OCI-LY7 (cell line): Measurements from ENCODE around the gene SLC16A10. TPM values are rescaled to one million over a fixed set of nuclear protein-coding genes. Genes with fewer than 3 reads are reported as not detected.

Experiments
- BruUV-seq: library from RNA; stranded (reverse); fragments of 400-500 nt; replicated peaks from 2 replicates; lab custom pipeline; 2021; lab: Mats Ljungman, UMichigan
- CTCF ChIA-PET: fragments of 300-600 bp; sonication (Branson Sonifier 250); formaldehyde crosslinking; loops from one replicate; lab custom pipeline; 2022; ENCODE audit warnings: antibody characterized with exemption; ENCODE audit not compliant: unreplicated experiment; lab: Charles Lee
- POLR2A ChIA-PET: fragments of 300-600 bp; sonication (Branson Sonifier 250); formaldehyde crosslinking; loops from one replicate; lab custom pipeline; 2022; ENCODE audit warnings: antibody characterized with exemption; lab: Charles Lee
- DNase-seq: peaks from one replicate; pipeline ENCODE4 v3.0.0-alpha.2; 2015; ENCODE audit warnings: low spot score
- H2AFZ ChIP-seq: fragments of 200-600 bp; sonication (generic), shearing (Covaris generic); 2 replicates; pipeline ENCODE4 v1.6.1; 2014; ENCODE audit warnings: mild to moderate bottlenecking, antibody characterized with exemption, low read length, moderate library complexity
- H3K27ac ChIP-seq: fragments of 200-600 bp; sonication (generic); 2 replicates; pipeline ENCODE4 v1.5.1; 2014; ENCODE audit warnings: mixed run types, low read depth, mild to moderate bottlenecking, moderate library complexity, low read length, inconsistent platforms; ENCODE audit not compliant: poor library complexity, severe bottlenecking
- H3K36me3 ChIP-seq: fragments of 200-600 bp; sonication (generic); 2 replicates; pipeline ENCODE4 v1.6.1; 2014; ENCODE audit warnings: mild to moderate bottlenecking, antibody characterized with exemption, low read length, moderate library complexity, mixed read lengths; ENCODE audit not compliant: insufficient read depth
- H3K4me1 ChIP-seq: fragments of 200-600 bp; sonication (generic); 2 replicates; pipeline ENCODE4 v1.5.1; 2014; ENCODE audit warnings: mild to moderate bottlenecking, low read length; ENCODE audit not compliant: insufficient read depth, poor library complexity, severe bottlenecking
- H3K4me2 ChIP-seq: fragments of 200-600 bp; sonication (generic); 2 replicates; pipeline ENCODE4 v1.6.1; 2014; ENCODE audit warnings: mild to moderate bottlenecking, low read length
- H3K4me3 ChIP-seq: fragments of 200-600 bp; sonication (generic); 2 replicates; pipeline ENCODE4 v1.5.1; 2014; ENCODE audit warnings: mild to moderate bottlenecking, low read depth, low read length; ENCODE audit not compliant: poor library complexity, severe bottlenecking
- H3K79me2 ChIP-seq: fragments of 200-600 bp; sonication (generic); 2 replicates; pipeline ENCODE4 v1.6.1; 2016; ENCODE audit warnings: low read depth, mild to moderate bottlenecking, low read length, moderate library complexity, mixed read lengths; ENCODE audit not compliant: insufficient read depth
- H3K9me2 ChIP-seq: fragments of 200-600 bp; sonication (generic); 2 replicates; pipeline ENCODE4 v1.6.1; 2016; ENCODE audit warnings: mild to moderate bottlenecking, low read length, mixed read lengths; ENCODE audit not compliant: insufficient read depth
- H3K9me3 ChIP-seq: fragments of 200-600 bp; sonication (generic); 2 replicates; pipeline ENCODE4 v1.6.1; 2014; ENCODE audit warnings: mild to moderate bottlenecking, mixed run types, low read length, mixed read lengths
- H4K20me1 ChIP-seq: fragments of 200-600 bp; sonication (generic); 2 replicates; pipeline ENCODE4 v1.6.1; 2014; ENCODE audit warnings: mild to moderate bottlenecking, antibody characterized with exemption, low read length, moderate library complexity, mixed read lengths; ENCODE audit not compliant: insufficient read depth
- CTCF ChIP-seq: fragments of 200-600 bp; sonication (generic); conservative IDR thresholded peaks from 2 replicates; pipeline ENCODE4 v1.5.1; 2014; ENCODE audit warnings: mild to moderate bottlenecking, antibody characterized with exemption, low read length, moderate library complexity, mixed read lengths
- EZH2phosphoT487 ChIP-seq: fragments of 200-600 bp; sonication (generic); IDR thresholded peaks from 2 replicates; pipeline ENCODE4 v1.6.1; 2018; ENCODE audit warnings: low read depth, borderline replicate concordance, mild to moderate bottlenecking, mixed run types, antibody characterized with exemption, low read length, moderate library complexity, mixed read lengths
- intact Hi-C: fragments of 100-400 bp; cut with micrococcal nuclease; formaldehyde crosslinking; loops from one replicate; pipeline ENCODE4 v1.10.0; 2022; ENCODE audit not compliant: unreplicated experiment
- total RNA-seq, 2 experiments: library from RNA; depleted of rRNA in 1 of 2; stranded (reverse); fragments of >200 nt in 1 of 2; shearing (Covaris generic) in 1 of 2; gene quantifications; 2 replicates each; pipeline ENCODE4 v1.2.3, GENCODE V29; 2014 to 2022

Gene SLC16A10
- total RNA-seq, 2 experiments from 2014 or later, result not detected

- ChIA-PET CTCF (no interaction called here), POLR2A (interaction anchor here (0.6 to 1.7 kb wide), 3 partner anchors 8 to 55 kb away, joined by 3 to 5 read pairs (median 3); a partner anchor contains a TSS)
- Histone ChIP-seq H3K27ac (no peak overlapping the region), H3K36me3 (no peaks in the 10 kb centered on the region), H4K20me1 (no peaks in the 10 kb centered on the region), H3K4me2 (no peak overlapping the region), H3K4me1 (no peaks in the 10 kb centered on the region), H3K4me3 (no peak overlapping the region), H3K79me2 (no peaks in the 10 kb centered on the region), H3K9me2 (no peaks in the 10 kb centered on the region), H2AFZ (no peak overlapping the region), H3K9me3 (no peaks in the 10 kb centered on the region)
- intact Hi-C loops, result no loop called here
- no TSS peak for BruUV-seq
- no peak for DNase-seq
- TF ChIP-seq EZH2phosphoT487 (no peak), CTCF (no peak)
Observed at GRCh38 chr6:111250791-111251354, 163.6 kb downstream of the SLC16A10 start.

GRCh38 chr6:111252726-111253125, 165.4 kb downstream of the SLC16A10 start:
- intact Hi-C loops, result no loop called here
- Histone ChIP-seq H4K20me1 (no peaks in the 10 kb centered on the region), H3K79me2 (no peaks in the 10 kb centered on the region), H3K4me2 (no peak overlapping the region), H3K36me3 (no peaks in the 10 kb centered on the region), H3K9me3 (no peaks in the 10 kb centered on the region), H3K4me3 (no peak overlapping the region), H3K9me2 (no peaks in the 10 kb centered on the region), H3K4me1 (no peaks in the 10 kb centered on the region), H2AFZ (no peak overlapping the region), H3K27ac (no peak overlapping the region)
- CTCF ChIA-PET, result no interaction called here
- BruUV-seq, result no TSS peak
- POLR2A ChIA-PET, result no interaction called here
- TF ChIP-seq EZH2phosphoT487 (no peak), CTCF (no peak)
- DNase-seq, result no peak

GRCh38 chr6:111254004-111254778, 166.9 kb downstream of the SLC16A10 start:
- no peak overlapping the region for H2AFZ ChIP-seq
- no peaks in the 10 kb centered on the region for H3K9me3 ChIP-seq
- no peaks in the 10 kb centered on the region for H4K20me1 ChIP-seq
- no peaks in the 10 kb centered on the region for H3K79me2 ChIP-seq
- no peak overlapping the region for H3K27ac ChIP-seq
- TF ChIP-seq EZH2phosphoT487 (no peak), CTCF (no peak)
- no peaks in the 10 kb centered on the region for H3K9me2 ChIP-seq
- H3K4me2 ChIP-seq, result no peak overlapping the region
- DNase-seq, result no peak
- POLR2A ChIA-PET, result interaction anchor here (0.6 to 0.7 kb wide), 2 partner anchors 136 to 788 kb away, joined by 5 to 6 read pairs; no protein-coding TSS in a partner anchor
- no peak overlapping the region for H3K4me3 ChIP-seq
- H3K4me1 ChIP-seq, result peaks cover 6% of the 10 kb centered on the region
- CTCF ChIA-PET, result no interaction called here
- BruUV-seq, result no TSS peak
- intact Hi-C loops, result no loop called here
- no peaks in the 10 kb centered on the region for H3K36me3 ChIP-seq
